Caco-2 (cell line): Measurements from ENCODE around the gene DIPK2B. TPM values are rescaled to one million over a fixed set of nuclear protein-coding genes. Genes with fewer than 3 reads are reported as not detected.

ENCODE experiments used
- BruUV-seq: library from RNA; stranded (reverse); fragments of 400-500 nt; replicated peaks from 2 replicates; lab custom pipeline; 2021; lab: Mats Ljungman, UMichigan
- CTCF ChIA-PET: fragments of 300-600 bp; sonication (Branson Sonifier 250); formaldehyde crosslinking; loops from one replicate; lab custom pipeline; 2022; ENCODE audit warnings: antibody characterized with exemption; lab: Charles Lee
- POLR2A ChIA-PET: fragments of 300-600 bp; sonication (Branson Sonifier 250); formaldehyde crosslinking; loops from one replicate; lab custom pipeline; 2022; ENCODE audit warnings: antibody characterized with exemption; lab: Charles Lee
- DNase-seq, 2 experiments: peaks; one replicate each; pipeline versions ENCODE4 v3.0.0 to v3.0.0-alpha.2; 2020 to 2022
- H3K27me3 ChIP-seq: replicated peaks from 2 replicates; pipeline ENCODE4 v1.6.0; 2011; ENCODE audit warnings: low read length; ENCODE audit not compliant: control insufficient read depth, insufficient read depth
- H3K36me3 ChIP-seq: 2 replicates; pipeline ENCODE4 v1.5.1; 2011; ENCODE audit warnings: low read length; ENCODE audit not compliant: control insufficient read depth, insufficient read depth
- H3K4me1 ChIP-seq: fragments of 250-450 bp; sonication (Bioruptor Pico); 2 replicates; pipeline ENCODE4 v1.5.1; 2020; ENCODE audit warnings: mild to moderate bottlenecking
- H3K4me3 ChIP-seq: 2 replicates; pipeline ENCODE4 v1.5.1; 2011; ENCODE audit warnings: low read depth, mild to moderate bottlenecking, control low read depth, low read length
- H3K9me3 ChIP-seq: fragments of 250-450 bp; sonication (Bioruptor Pico); 2 replicates; pipeline ENCODE4 v1.5.1; 2020; ENCODE audit warnings: mild to moderate bottlenecking, moderate library complexity
- H3K27ac Mint-ChIP-seq: one replicate; pipeline ENCODE4 v1.8.0; 2022; ENCODE audit warnings: mixed read lengths; ENCODE audit not compliant: unreplicated experiment
- H3K27me3 Mint-ChIP-seq: one replicate; pipeline ENCODE4 v1.8.0; 2022; ENCODE audit warnings: mixed read lengths; ENCODE audit not compliant: insufficient read depth, unreplicated experiment
- H3K36me3 Mint-ChIP-seq: one replicate; pipeline ENCODE4 v1.8.0; 2022; ENCODE audit warnings: mild to moderate bottlenecking, mixed read lengths; ENCODE audit not compliant: insufficient read depth, unreplicated experiment
- H3K4me1 Mint-ChIP-seq: one replicate; pipeline ENCODE4 v1.8.0; 2022; ENCODE audit warnings: low read depth, mixed read lengths; ENCODE audit not compliant: unreplicated experiment
- H3K4me3 Mint-ChIP-seq: one replicate; pipeline ENCODE4 v1.8.0; 2022; ENCODE audit warnings: mild to moderate bottlenecking, moderate library complexity, mixed read lengths; ENCODE audit not compliant: unreplicated experiment
- H3K9me3 Mint-ChIP-seq: one replicate; pipeline ENCODE4 v1.8.0; 2022; ENCODE audit warnings: mixed read lengths; ENCODE audit not compliant: unreplicated experiment
- CTCF ChIP-seq, 2 experiments: fragments of 200-600 bp in 1 of 2; IDR thresholded peaks; 1 replicate in 1 of 2; 2 replicates in 1 of 2; pipeline versions ENCODE4 v1.5.1 to v1.8.0; 2011 to 2022; ENCODE audit warnings: antibody characterized with exemption in 1 of 2, control low read depth in 1 of 2, inconsistent platforms in 1 of 2, low read depth in 1 of 2, low read length in 1 of 2, mild to moderate bottlenecking in 1 of 2, moderate library complexity in 1 of 2; ENCODE audit not compliant: insufficient read depth in 1 of 2, severe bottlenecking in 1 of 2, unreplicated experiment in 1 of 2
- intact Hi-C: fragments of 100-400 bp; cut with micrococcal nuclease; formaldehyde crosslinking; loops from one replicate; pipeline ENCODE4 v1.10.0; 2022; ENCODE audit not compliant: unreplicated experiment
- total RNA-seq: library from RNA; stranded (reverse); gene quantifications from 2 replicates; pipeline ENCODE4 v1.2.3, GENCODE V29; 2022

DIPK2B gene
- total RNA-seq, 1 experiment from 2014 or later = not detected

- Histone ChIP-seq H3K4me1 (no peaks in the 10 kb centered on the region), H3K27me3 (no peaks in the 10 kb centered on the region), H3K4me3 (no peak overlapping the region), H3K36me3 (no peaks in the 10 kb centered on the region), H3K9me3 (no peaks in the 10 kb centered on the region)
- Mint-ChIP-seq H3K27ac (no peak overlapping the region), H3K4me1 (peaks cover 9% of the 10 kb centered on the region), H3K4me3 (peak overlapping the region; percentile 67), H3K27me3 (no peaks in the 10 kb centered on the region), H3K36me3 (no peaks in the 10 kb centered on the region), H3K9me3 (no peaks in the 10 kb centered on the region)
- BruUV-seq = no TSS peak
- no peak for DNase-seq
- intact Hi-C loops = no loop called here
- POLR2A ChIA-PET = interaction anchor here (0.6 kb wide), 1 partner anchor 380 kb away, joined by 5 read pairs; no protein-coding TSS in a partner anchor
- CTCF ChIA-PET = no interaction called here
- no peak for TF ChIP-seq CTCF (IDR thresholded peaks at IDR 0.05; ENCODE audit: insufficient read depth in 1 of 2, low read depth in 1 of 2, low read length in 1 of 2, severe bottlenecking in 1 of 2, unreplicated experiment in 1 of 2)
Measured at GRCh38 chrX:45187731-45188130, 12.9 kb downstream of the DIPK2B start.

- Mint-ChIP-seq H3K27ac (no peak overlapping the region), H3K4me3 (peak overlapping the region; percentile 67), H3K4me1 (peaks cover 9% of the 10 kb centered on the region), H3K9me3 (no peaks in the 10 kb centered on the region), H3K27me3 (no peaks in the 10 kb centered on the region), H3K36me3 (no peaks in the 10 kb centered on the region)
- ChIA-PET POLR2A (no interaction called here), CTCF (no interaction called here)
- Histone ChIP-seq H3K4me1 (no peaks in the 10 kb centered on the region), H3K9me3 (no peaks in the 10 kb centered on the region), H3K36me3 (no peaks in the 10 kb centered on the region), H3K4me3 (no peak overlapping the region), H3K27me3 (no peaks in the 10 kb centered on the region)
- no peak for TF ChIP-seq CTCF (IDR thresholded peaks at IDR 0.05; ENCODE audit: insufficient read depth in 1 of 2, low read depth in 1 of 2, low read length in 1 of 2, severe bottlenecking in 1 of 2, unreplicated experiment in 1 of 2)
- DNase-seq = no peak
- intact Hi-C loops = no loop called here
- BruUV-seq = no TSS peak
Measured at GRCh38 chrX:45186643-45187026, 14.0 kb downstream of the DIPK2B start.

GRCh38 chrX:45184211-45184610 lies 16.5 kb downstream of the DIPK2B start:
- no peak for TF ChIP-seq CTCF (IDR thresholded peaks at IDR 0.05; ENCODE audit: insufficient read depth in 1 of 2, low read depth in 1 of 2, low read length in 1 of 2, severe bottlenecking in 1 of 2, unreplicated experiment in 1 of 2)
- Mint-ChIP-seq H3K36me3 (no peaks in the 10 kb centered on the region), H3K4me3 (no peak overlapping the region), H3K9me3 (no peaks in the 10 kb centered on the region), H3K27ac (no peak overlapping the region), H3K27me3 (no peaks in the 10 kb centered on the region), H3K4me1 (peaks cover 9% of the 10 kb centered on the region)
- Histone ChIP-seq H3K36me3 (no peaks in the 10 kb centered on the region), H3K4me1 (no peaks in the 10 kb centered on the region), H3K27me3 (no peaks in the 10 kb centered on the region), H3K4me3 (no peak overlapping the region), H3K9me3 (no peaks in the 10 kb centered on the region)
- DNase-seq = no peak
- ChIA-PET POLR2A (no interaction called here), CTCF (no interaction called here)
- no TSS peak for BruUV-seq
- intact Hi-C loops = no loop called here
